ENCODE data around the gene RAPGEF1.

Gene RAPGEF1

DNA sequence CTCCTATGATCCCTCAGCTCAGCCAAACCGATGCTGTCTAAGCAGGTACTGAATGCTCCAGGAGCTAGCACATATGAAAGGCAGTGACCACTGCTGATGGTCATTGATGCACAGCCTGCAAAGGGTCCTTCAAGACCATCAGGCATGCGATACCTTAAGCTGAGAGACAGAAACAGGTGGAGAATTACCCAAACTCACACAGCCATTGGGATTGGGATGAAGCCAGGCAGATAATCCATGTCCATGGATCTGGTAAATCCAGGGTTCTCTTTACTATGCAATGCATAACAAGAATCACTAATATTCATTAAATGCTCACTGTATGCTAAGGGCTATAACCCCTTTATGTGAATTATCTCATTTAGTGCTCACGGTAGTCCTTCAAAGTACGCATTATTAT, 36.2 kb downstream of the RAPGEF1 start:
- TF ChIP-seq, protein P1, sequence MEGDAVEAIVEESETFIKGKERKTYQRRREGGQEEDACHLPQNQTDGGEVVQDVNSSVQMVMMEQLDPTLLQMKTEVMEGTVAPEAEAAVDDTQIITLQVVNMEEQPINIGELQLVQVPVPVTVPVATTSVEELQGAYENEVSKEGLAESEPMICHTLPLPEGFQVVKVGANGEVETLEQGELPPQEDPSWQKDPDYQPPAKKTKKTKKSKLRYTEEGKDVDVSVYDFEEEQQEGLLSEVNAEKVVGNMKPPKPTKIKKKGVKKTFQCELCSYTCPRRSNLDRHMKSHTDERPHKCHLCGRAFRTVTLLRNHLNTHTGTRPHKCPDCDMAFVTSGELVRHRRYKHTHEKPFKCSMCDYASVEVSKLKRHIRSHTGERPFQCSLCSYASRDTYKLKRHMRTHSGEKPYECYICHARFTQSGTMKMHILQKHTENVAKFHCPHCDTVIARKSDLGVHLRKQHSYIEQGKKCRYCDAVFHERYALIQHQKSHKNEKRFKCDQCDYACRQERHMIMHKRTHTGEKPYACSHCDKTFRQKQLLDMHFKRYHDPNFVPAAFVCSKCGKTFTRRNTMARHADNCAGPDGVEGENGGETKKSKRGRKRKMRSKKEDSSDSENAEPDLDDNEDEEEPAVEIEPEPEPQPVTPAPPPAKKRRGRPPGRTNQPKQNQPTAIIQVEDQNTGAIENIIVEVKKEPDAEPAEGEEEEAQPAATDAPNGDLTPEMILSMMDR (IDR thresholded peaks at IDR 0.05; ENCODE audit: low read depth, low read length, missing control alignments): no peak
- no peak for DNase-seq (ENCODE audit: low read depth)
- no peak overlapping the region for H3K4me3 ChIP-seq (ENCODE audit: low read depth, low read length)

DNA sequence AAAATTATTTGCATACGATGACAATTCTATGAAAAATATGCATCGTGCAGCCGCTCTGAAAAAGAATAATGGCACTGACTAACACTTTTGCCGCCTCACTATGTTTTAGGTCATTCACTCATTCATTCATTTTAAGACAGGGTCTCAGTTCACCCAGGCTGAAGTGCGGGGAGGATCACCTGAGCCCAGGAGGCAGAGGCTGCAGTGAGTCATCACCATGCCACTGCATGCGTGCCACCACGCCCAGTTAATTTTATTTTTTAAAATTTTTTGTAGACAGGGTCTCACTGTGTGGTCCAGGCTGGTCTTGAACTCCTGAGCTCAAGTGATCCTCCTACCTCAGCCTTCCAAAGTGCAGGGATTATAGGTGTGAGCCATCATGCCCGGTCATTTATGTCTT, 37.0 kb downstream of the RAPGEF1 start:
- TF ChIP-seq, protein P1 (IDR thresholded peaks at IDR 0.05; ENCODE audit: low read depth, low read length, missing control alignments): no peak
- no peak for DNase-seq (ENCODE audit: low read depth)
- no peak overlapping the region for H3K4me3 ChIP-seq (ENCODE audit: low read depth, low read length)

DNA sequence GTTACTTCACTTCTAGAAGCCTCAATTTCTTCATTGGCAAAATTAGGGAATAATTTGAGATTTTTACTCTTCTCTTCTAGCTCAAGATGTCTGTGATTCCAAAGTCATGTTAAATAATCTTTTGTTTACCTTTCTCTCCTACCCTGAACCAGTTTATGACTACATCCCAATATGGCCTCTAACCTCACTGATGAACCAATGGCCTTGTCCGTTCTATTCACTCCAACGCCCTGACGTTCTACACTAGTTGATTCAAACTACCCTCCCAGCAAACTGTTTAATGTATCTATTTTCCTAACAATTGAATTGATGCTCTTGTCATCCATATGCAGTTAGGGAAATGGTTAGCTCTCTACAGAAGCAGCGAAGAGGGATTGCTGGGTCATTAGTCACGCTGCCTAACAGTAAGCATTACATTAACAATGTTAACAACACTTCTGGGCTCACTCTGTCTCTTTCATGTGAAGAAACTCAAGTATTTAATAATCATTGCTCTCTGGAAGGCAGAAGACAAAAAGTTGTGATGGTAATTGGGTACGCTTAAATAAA, 38.0 kb downstream of the RAPGEF1 start:
- DNase-seq (ENCODE audit: low read depth): no peak
- TF ChIP-seq, protein P1 (IDR thresholded peaks at IDR 0.05; ENCODE audit: low read depth, low read length, missing control alignments): no peak
- H3K4me3 ChIP-seq (ENCODE audit: low read depth, low read length): no peak overlapping the region

DNA sequence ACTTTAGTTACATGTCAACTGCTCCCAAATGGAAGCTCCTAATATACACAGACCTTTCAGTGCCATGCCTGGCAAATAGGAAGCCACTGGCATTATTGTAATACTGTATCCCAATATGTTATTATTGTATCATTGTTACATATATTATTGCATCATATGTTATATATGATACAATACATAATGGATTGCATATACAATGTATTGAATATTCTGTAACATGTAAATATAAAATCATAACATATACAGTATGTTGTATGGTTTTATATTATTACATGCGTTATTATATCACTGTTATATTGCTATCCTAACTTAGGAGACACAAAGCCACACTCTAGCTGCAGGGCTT, 38.5 kb downstream of the RAPGEF1 start:
- DNase-seq (ENCODE audit: low read depth): no peak
- H3K4me3 ChIP-seq (ENCODE audit: low read depth, low read length): no peak overlapping the region
- TF ChIP-seq, protein P1 (IDR thresholded peaks at IDR 0.05; ENCODE audit: low read depth, low read length, missing control alignments): no peak

DNA sequence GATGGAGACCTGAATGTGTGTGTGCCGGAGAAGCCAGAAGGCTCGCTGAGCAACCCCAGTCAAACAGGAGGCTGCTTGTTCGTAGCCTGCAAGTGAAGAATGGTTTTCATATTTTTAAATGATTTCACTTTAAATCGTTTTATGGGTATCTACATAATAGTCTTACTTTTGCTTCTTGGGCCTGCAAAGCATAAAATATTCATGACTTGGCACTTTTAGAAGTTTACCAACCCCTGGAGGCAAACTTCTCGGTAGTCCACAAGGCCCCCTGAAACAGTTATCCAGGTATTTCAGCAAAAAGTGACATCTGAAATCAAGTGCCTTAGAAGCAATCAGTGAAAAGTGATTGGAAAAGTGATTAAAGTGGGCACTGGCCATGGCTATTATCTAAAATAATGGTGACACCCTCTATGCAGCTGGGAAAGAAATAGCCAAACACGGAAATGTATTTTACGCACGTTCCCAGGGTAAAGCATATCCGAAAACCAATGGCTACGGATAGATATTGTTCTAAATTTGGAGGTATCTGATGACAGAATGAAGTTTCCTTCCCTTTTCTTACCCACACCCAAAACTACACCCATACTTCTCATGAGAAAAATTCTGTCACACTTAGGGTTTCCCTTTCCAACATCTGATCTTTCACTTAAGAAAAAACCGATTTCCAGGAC, 39.0 kb downstream of the RAPGEF1 start:
- DNase-seq (ENCODE audit: low read depth): no peak
- TF ChIP-seq, protein P1 (IDR thresholded peaks at IDR 0.05; ENCODE audit: low read depth, low read length, missing control alignments): no peak
- H3K4me3 ChIP-seq (ENCODE audit: low read depth, low read length): no peak overlapping the region

DNA sequence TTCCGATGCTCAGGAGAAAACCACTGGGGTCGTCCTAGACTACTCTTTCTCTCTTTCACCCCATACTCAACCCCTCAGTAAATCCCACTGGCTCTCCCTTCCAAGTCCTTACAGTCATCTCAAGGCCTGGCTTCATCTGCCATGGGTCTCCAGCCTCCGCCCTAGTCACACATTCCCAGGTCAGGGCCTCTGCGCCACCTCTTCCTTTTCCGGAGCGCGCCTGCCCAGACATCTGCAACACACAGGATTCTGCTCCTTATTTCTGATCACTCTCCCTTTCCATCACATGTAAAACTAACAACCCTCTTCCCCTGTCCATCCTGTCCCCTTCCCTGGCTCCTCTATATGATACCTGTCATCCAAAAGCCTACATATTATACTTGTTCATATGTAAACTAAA, 39.8 kb downstream of the RAPGEF1 start:
- TF ChIP-seq, protein P1 (IDR thresholded peaks at IDR 0.05; ENCODE audit: low read depth, low read length, missing control alignments): no peak
- no peak overlapping the region for H3K4me3 ChIP-seq (ENCODE audit: low read depth, low read length)
- DNase-seq (ENCODE audit: low read depth): no peak

DNA sequence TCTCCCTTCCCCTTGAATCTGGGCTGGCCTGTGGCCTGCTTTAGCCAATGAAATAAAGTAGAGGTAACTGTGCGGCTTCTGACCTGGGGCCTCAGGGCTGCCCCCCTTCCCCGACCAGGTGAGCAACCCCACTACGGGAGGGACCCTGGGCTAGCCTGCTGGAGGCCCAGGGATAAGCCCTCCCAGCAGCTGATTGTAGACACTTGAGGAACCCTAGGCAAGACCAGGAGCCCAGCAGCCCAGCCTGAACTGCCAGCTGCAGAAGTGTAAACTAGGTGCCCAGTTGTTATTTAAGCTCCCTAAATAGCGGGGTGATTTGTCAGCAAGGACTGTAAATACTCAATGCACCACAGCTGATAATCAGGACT, 41.3 kb downstream of the RAPGEF1 start:
- no peak overlapping the region for H3K4me3 ChIP-seq (ENCODE audit: low read depth, low read length)
- TF ChIP-seq, protein P1 (IDR thresholded peaks at IDR 0.05; ENCODE audit: low read depth, low read length, missing control alignments): no peak
- DNase-seq (ENCODE audit: low read depth): no peak
